HG03103 (cell line): ENCODE data around the gene CDC14A.

Experiments used
- ATAC-seq: cut with Tn5 transposase; IDR thresholded peaks from one replicate; pipeline ENCODE4 v1.9.1; 2021; ENCODE audit warnings: low read depth; ENCODE audit not compliant: unreplicated experiment

The CDC14A gene

GRCh38 chr1:100478816-100479215 lies 126.5 kb downstream of the CDC14A start:
- ATAC-seq: no peak

- ATAC-seq: no peak
Measured at GRCh38 chr1:100479620-100480338, 127.5 kb downstream of the CDC14A start.

GRCh38 chr1:100481303-100481702 lies 129.0 kb downstream of the CDC14A start:
- ATAC-seq: no peak

GRCh38 chr1:100482167-100482566 lies 129.9 kb downstream of the CDC14A start:
- no peak for ATAC-seq

- no peak for ATAC-seq
Measured at GRCh38 chr1:100482748-100483147, 130.4 kb downstream of the CDC14A start.

GRCh38 chr1:100483230-100483629 lies 130.9 kb downstream of the CDC14A start:
- no peak for ATAC-seq

GRCh38 chr1:100485855-100486258 lies 133.6 kb downstream of the CDC14A start:
- no peak for ATAC-seq

- ATAC-seq: no peak
Measured at GRCh38 chr1:100494393-100495084, 142.2 kb downstream of the CDC14A start.

- ATAC-seq: no peak
Measured at GRCh38 chr1:100496896-100497295, 144.6 kb downstream of the CDC14A start.

- no peak for ATAC-seq
Measured at GRCh38 chr1:100497796-100498195, 145.5 kb downstream of the CDC14A start.

- ATAC-seq: no peak
Measured at GRCh38 chr1:100499194-100499811, 147.0 kb downstream of the CDC14A start.

- ATAC-seq: no peak
Measured at GRCh38 chr1:100502052-100502792, 149.9 kb downstream of the CDC14A start.

GRCh38 chr1:100506217-100506616 lies 153.9 kb downstream of the CDC14A start:
- ATAC-seq: no peak

- ATAC-seq: no peak
Measured at GRCh38 chr1:100510451-100510850, 158.1 kb downstream of the CDC14A start.

GRCh38 chr1:100511058-100511457 lies 158.8 kb downstream of the CDC14A start:
- no peak for ATAC-seq

- no peak for ATAC-seq
Measured at GRCh38 chr1:100511773-100512172, 159.5 kb downstream of the CDC14A start.

- ATAC-seq: no peak
Measured at GRCh38 chr1:100512803-100513352, 160.6 kb downstream of the CDC14A start.

- no peak for ATAC-seq
Measured at GRCh38 chr1:100516857-100517256, 164.6 kb downstream of the CDC14A start.

- ATAC-seq: no peak
Measured at GRCh38 chr1:100517515-100517914, 165.2 kb downstream of the CDC14A start.

GRCh38 chr1:100518023-100518422 lies 165.7 kb downstream of the CDC14A start:
- ATAC-seq: no peak
